IMR-90 (cell line): ENCODE data around the gene COL23A1. TPM values are rescaled to one million over a fixed set of nuclear protein-coding genes. Genes with fewer than 3 reads are reported as not detected.

ENCODE experiments used
- ATAC-seq: fragments of 200-7000 bp; cut with Tn5 transposase; 2 replicates; pipeline ENCODE4 v1.9.1; 2020; ENCODE audit warnings: low read depth, mild to moderate bottlenecking, moderate library complexity
- BruUV-seq: library from RNA; stranded (reverse); fragments of 400-500 nt; replicated peaks from 2 replicates; lab custom pipeline; 2021; lab: Mats Ljungman, UMichigan
- CTCF ChIA-PET: fragments of 300-600 bp; formaldehyde crosslinking; extraction: SDS; loops from one replicate; lab custom pipeline; 2021; ENCODE audit warnings: antibody characterized with exemption; lab: Yijun Ruan, JAX
- POLR2A ChIA-PET: fragments of 300-600 bp; sonication (Branson Sonifier 250); formaldehyde crosslinking; loops from one replicate; lab custom pipeline; 2022; ENCODE audit warnings: antibody characterized with exemption; ENCODE audit not compliant: unreplicated experiment; lab: Charles Lee
- DNase-seq: peaks from one replicate; pipeline ENCODE4 v3.0.0; 2013
- H2AFZ ChIP-seq: replicated peaks from 2 replicates; pipeline ENCODE3; 2013; ENCODE audit warnings: low read length, mild to moderate bottlenecking; ENCODE audit not compliant: poor library complexity
- H2AK5ac ChIP-seq: 2 replicates; pipeline ENCODE4 v1.6.1; 2013; ENCODE audit warnings: low read depth, low read length, inconsistent platforms
- H2AK9ac ChIP-seq: replicated peaks from 2 replicates; pipeline ENCODE3; 2013; ENCODE audit warnings: mild to moderate bottlenecking, low read depth, low read length, moderate library complexity; ENCODE audit not compliant: poor library complexity
- H2BK120ac ChIP-seq: 2 replicates; pipeline ENCODE4 v1.6.1; 2013; ENCODE audit warnings: low read depth, low read length, inconsistent platforms
- H2BK15ac ChIP-seq: 3 replicates; pipeline ENCODE4 v1.6.1; 2013; ENCODE audit warnings: low read depth, low read length, inconsistent platforms
- H2BK20ac ChIP-seq: 2 replicates; pipeline ENCODE4 v1.6.1; 2013; ENCODE audit warnings: low read depth, mild to moderate bottlenecking, inconsistent platforms, low read length, moderate library complexity
- H2BK5ac ChIP-seq: 2 replicates; pipeline ENCODE4 v1.6.1; 2013; ENCODE audit warnings: mild to moderate bottlenecking, low read depth, low read length, inconsistent platforms; ENCODE audit not compliant: poor library complexity, severe bottlenecking
- H3K14ac ChIP-seq: replicated peaks from 2 replicates; pipeline ENCODE4 v1.6.1; 2013; ENCODE audit warnings: low read depth, low read length, inconsistent platforms
- H3K18ac ChIP-seq: 2 replicates; pipeline ENCODE4 v1.6.1; 2013; ENCODE audit warnings: low read depth, low read length, control low read depth
- H3K23ac ChIP-seq: 2 replicates; pipeline ENCODE4 v1.6.1; 2013; ENCODE audit warnings: low read depth, low read length, inconsistent platforms
- H3K27ac ChIP-seq: 2 replicates; pipeline ENCODE4 v1.5.1; 2013; ENCODE audit warnings: mild to moderate bottlenecking, control low read depth, low read length; ENCODE audit not compliant: insufficient read depth
- H3K27me3 ChIP-seq: 2 replicates; pipeline ENCODE4 v1.6.1; 2013; ENCODE audit warnings: low read length; ENCODE audit not compliant: control insufficient read depth, insufficient read depth
- H3K36me3 ChIP-seq: 2 replicates; pipeline ENCODE4 v1.6.1; 2013; ENCODE audit warnings: low read length, mixed read lengths; ENCODE audit not compliant: control insufficient read depth, insufficient read depth
- H3K4ac ChIP-seq: 2 replicates; pipeline ENCODE4 v1.6.1; 2013; ENCODE audit warnings: low read depth, low read length, inconsistent platforms
- H3K4me1 ChIP-seq: 2 replicates; pipeline ENCODE4 v1.6.1; 2013; ENCODE audit warnings: low read length, mixed read lengths; ENCODE audit not compliant: control insufficient read depth, insufficient read depth
- H3K4me2 ChIP-seq: 2 replicates; pipeline ENCODE4 v1.6.1; 2013; ENCODE audit warnings: low read depth, mild to moderate bottlenecking, control low read depth, low read length, moderate library complexity
- H3K4me3 ChIP-seq: 2 replicates; pipeline ENCODE4 v1.5.1; 2013; ENCODE audit warnings: low read depth, mild to moderate bottlenecking, control low read depth, low read length, moderate library complexity; ENCODE audit not compliant: insufficient read depth
- H3K56ac ChIP-seq: 2 replicates; pipeline ENCODE4 v1.6.1; 2013; ENCODE audit warnings: low read length, inconsistent platforms; ENCODE audit not compliant: insufficient read depth; ENCODE audit errors: extremely low read depth
- H3K79me1 ChIP-seq, 2 experiments: 2 replicates each; pipeline ENCODE4 v1.6.1; 2013; ENCODE audit warnings: low read length in 2 of 2, inconsistent platforms in 1 of 2, low read depth in 1 of 2
- H3K9ac ChIP-seq: 2 replicates; pipeline ENCODE4 v1.6.1; 2013; ENCODE audit warnings: low read depth, low read length, control low read depth
- H3K9me1 ChIP-seq: 2 replicates; pipeline ENCODE4 v1.6.1; 2013; ENCODE audit warnings: low read length, inconsistent platforms; ENCODE audit not compliant: insufficient read depth
- H3K9me3 ChIP-seq: 2 replicates; pipeline ENCODE4 v1.6.1; 2013; ENCODE audit warnings: low read length; ENCODE audit not compliant: control insufficient read depth, insufficient read depth
- H4K20me1 ChIP-seq: 2 replicates; pipeline ENCODE4 v1.6.1; 2013; ENCODE audit warnings: low read length, inconsistent platforms; ENCODE audit not compliant: insufficient read depth
- H4K5ac ChIP-seq: 2 replicates; pipeline ENCODE4 v1.6.1; 2013; ENCODE audit warnings: mild to moderate bottlenecking, low read depth, low read length, control low read depth
- H4K8ac ChIP-seq, 2 experiments: 2 replicates each; pipeline ENCODE4 v1.6.1; 2013; ENCODE audit warnings: low read depth in 2 of 2, low read length in 2 of 2, control low read depth in 1 of 2, inconsistent platforms in 1 of 2
- H4K91ac ChIP-seq: 2 replicates; pipeline ENCODE4 v1.6.1; 2013; ENCODE audit warnings: low read depth, low read length, inconsistent platforms; ENCODE audit not compliant: insufficient read depth
- WGBS, 2 experiments: methylation state at CpG; one replicate each; pipeline versions ENCODE4 v1.1.5 to v1.1.7; 2013; ENCODE audit warnings: missing lambda C conversion rate in 2 of 2; ENCODE audit not compliant: insufficient read length in 1 of 2; ENCODE audit errors: extremely low coverage in 2 of 2; 5-methylcytosine and 5-hydroxymethylcytosine counted together
- dilution Hi-C: fragments of 300-500 bp; cut with HindIII; formaldehyde crosslinking; loops from one replicate; pipeline ENCODE4 v1.14.3; 2018; ENCODE audit warnings: low sequenced_read_pairs; ENCODE audit not compliant: unreplicated experiment
- in situ Hi-C: fragments of 300-500 bp; cut with MboI; formaldehyde crosslinking; loops from 3 replicates; pipeline ENCODE4 v1.14.3; 2019; ENCODE audit warnings: low sequenced_read_pairs, inconsistent platforms, mixed read lengths
- intact Hi-C: fragments of 100-400 bp; cut with micrococcal nuclease; formaldehyde crosslinking; loops from 2 replicates; pipeline ENCODE4 v1.10.0; 2022
- polyA plus RNA-seq, 3 experiments: library from polyadenylated mRNA; depleted of rRNA; stranded (reverse); fragments of >200 nt; gene quantifications; 2 replicates each; pipeline ENCODE4 v1.2.3, GENCODE V29; 2012; ENCODE audit warnings: low replicate concordance in 1 of 3
- total RNA-seq: library from RNA; depleted of rRNA; stranded (reverse); fragments of >200 nt; gene quantifications from 2 replicates; pipeline ENCODE4 v1.2.3, GENCODE V29; 2012
- TF ChIP-seq, protein P1 (sequence below): conservative IDR thresholded peaks from 2 replicates; pipeline ENCODE4 v1.5.1; 2012; ENCODE audit warnings: mild to moderate bottlenecking, low read depth, low read length, improper control_type of control experiment

COL23A1 gene
- total and polyA plus RNA-seq, 2 of the 4 experiments (the other 2 are of a cell fraction): not detected

DNA sequence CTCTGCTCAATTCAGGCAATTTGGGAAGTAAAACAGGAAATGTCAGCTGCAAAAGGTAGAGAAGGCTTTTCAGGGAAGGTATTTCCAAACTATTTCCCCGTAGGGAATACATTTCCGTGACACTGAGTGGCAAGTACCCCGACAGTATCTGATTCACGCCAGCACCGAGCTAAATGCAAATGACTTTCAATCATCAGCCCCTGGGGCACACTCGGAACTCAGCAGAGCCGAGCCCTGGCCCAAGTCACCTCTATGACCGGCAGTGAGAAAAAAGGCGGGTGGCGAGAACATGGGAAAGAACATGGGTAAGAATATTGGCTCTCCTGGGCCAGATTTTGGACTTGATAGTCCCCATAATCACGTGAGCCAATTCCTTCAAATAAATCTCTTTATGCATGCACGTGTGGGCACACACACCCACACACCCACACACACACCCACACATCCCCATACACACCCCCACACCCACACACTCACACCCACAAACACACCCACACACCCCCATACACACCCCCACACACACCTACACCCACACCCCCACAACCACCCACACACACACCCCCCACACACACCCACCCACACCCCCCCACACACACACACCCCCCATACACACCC is 43.0 kb downstream of the COL23A1 start:
- no peak overlapping the region for H2AFZ ChIP-seq
- no peak overlapping the region for H2BK15ac ChIP-seq
- ChIA-PET POLR2A (no interaction called here), CTCF (no interaction called here)
- no peak overlapping the region for H2BK5ac ChIP-seq
- intact Hi-C loops (no loop called here), dilution Hi-C loops (no loop called here), in situ Hi-C loops (no loop called here)
- no peak overlapping the region for H3K14ac ChIP-seq
- no peaks in the 10 kb centered on the region for H3K79me1 ChIP-seq
- H3K9ac ChIP-seq: no peak overlapping the region
- TF ChIP-seq, protein P1, sequence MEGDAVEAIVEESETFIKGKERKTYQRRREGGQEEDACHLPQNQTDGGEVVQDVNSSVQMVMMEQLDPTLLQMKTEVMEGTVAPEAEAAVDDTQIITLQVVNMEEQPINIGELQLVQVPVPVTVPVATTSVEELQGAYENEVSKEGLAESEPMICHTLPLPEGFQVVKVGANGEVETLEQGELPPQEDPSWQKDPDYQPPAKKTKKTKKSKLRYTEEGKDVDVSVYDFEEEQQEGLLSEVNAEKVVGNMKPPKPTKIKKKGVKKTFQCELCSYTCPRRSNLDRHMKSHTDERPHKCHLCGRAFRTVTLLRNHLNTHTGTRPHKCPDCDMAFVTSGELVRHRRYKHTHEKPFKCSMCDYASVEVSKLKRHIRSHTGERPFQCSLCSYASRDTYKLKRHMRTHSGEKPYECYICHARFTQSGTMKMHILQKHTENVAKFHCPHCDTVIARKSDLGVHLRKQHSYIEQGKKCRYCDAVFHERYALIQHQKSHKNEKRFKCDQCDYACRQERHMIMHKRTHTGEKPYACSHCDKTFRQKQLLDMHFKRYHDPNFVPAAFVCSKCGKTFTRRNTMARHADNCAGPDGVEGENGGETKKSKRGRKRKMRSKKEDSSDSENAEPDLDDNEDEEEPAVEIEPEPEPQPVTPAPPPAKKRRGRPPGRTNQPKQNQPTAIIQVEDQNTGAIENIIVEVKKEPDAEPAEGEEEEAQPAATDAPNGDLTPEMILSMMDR: no peak
- no peak overlapping the region for H2BK120ac ChIP-seq
- H3K4me1 ChIP-seq: no peaks in the 10 kb centered on the region
- no peak overlapping the region for H3K23ac ChIP-seq
- BruUV-seq: no TSS peak
- WGBS, 2 experiments: 90% methylated on average over 5 of the region's 12 CpGs; no CpG with 5 or more reads in 1 of the 2 experiments
- ATAC-seq (no peak), DNase-seq (no peak)
- no peak overlapping the region for H4K91ac ChIP-seq
- no peak overlapping the region for H3K18ac ChIP-seq
- no peak overlapping the region for H3K56ac ChIP-seq
- no peaks in the 10 kb centered on the region for H3K27me3 ChIP-seq
- no peak overlapping the region for H3K4me3 ChIP-seq
- H3K9me1 ChIP-seq: no peaks in the 10 kb centered on the region
- no peak overlapping the region for H4K8ac ChIP-seq
- no peak overlapping the region for H4K5ac ChIP-seq
- H3K4ac ChIP-seq: no peak overlapping the region
- H2AK9ac ChIP-seq: no peak overlapping the region
- no peak overlapping the region for H3K27ac ChIP-seq
- H2BK20ac ChIP-seq: no peak overlapping the region
- no peak overlapping the region for H3K4me2 ChIP-seq
- H2AK5ac ChIP-seq: no peak overlapping the region
- H3K36me3 ChIP-seq: no peaks in the 10 kb centered on the region
- no peaks in the 10 kb centered on the region for H4K20me1 ChIP-seq
- peaks cover 4% of the 10 kb centered on the region for H3K9me3 ChIP-seq
